GM12891 (cell line): Measurements from ENCODE around the gene TSEN34.
"Not testable (repeated sequence)": the region's sequence is repeated elsewhere in the genome, so short reads cannot be mapped to it uniquely, and the experiment has no call there.

Experiments
- PAX5 ChIP-seq: IDR thresholded peaks from 2 replicates; pipeline ENCODE4 v1.6.1; 2011; ENCODE audit warnings: low read length, moderate library complexity, mild to moderate bottlenecking; ENCODE audit not compliant: insufficient read depth, severe bottlenecking
- POLR2A ChIP-seq: IDR thresholded peaks from 2 replicates; pipeline ENCODE4 v1.6.1; 2011; ENCODE audit warnings: low read depth, low read length, control low read depth
- POLR2AphosphoS5 ChIP-seq: IDR thresholded peaks from 2 replicates; pipeline ENCODE4 v1.6.1; 2011; ENCODE audit warnings: low read depth, low read length, control low read depth
- POU2F2 ChIP-seq: IDR thresholded peaks from 2 replicates; pipeline ENCODE4 v1.6.1; 2011; ENCODE audit warnings: low read depth, mild to moderate bottlenecking, control low read depth, low read length, moderate library complexity
- SPI1 ChIP-seq: IDR thresholded peaks from 2 replicates; pipeline ENCODE4 v1.6.1; 2011; ENCODE audit warnings: low read depth, low read length, control low read depth
- TAF1 ChIP-seq: IDR thresholded peaks from 2 replicates; pipeline ENCODE4 v1.6.1; 2011; ENCODE audit warnings: low read depth, low read length, control low read depth

- TF ChIP-seq POLR2A, POLR2AphosphoS5, SPI1, TAF1, PAX5, POU2F2: not testable (repeated sequence)
These were observed 9.2 kb upstream of the TSEN34 start for GRCh38 chr19:54181894-54182293.
